H9 (cell line): ENCODE results near the gene TP53BP1. TPM values are rescaled to one million over a fixed set of nuclear protein-coding genes. Genes with fewer than 3 reads are reported as not detected.

ENCODE experiments used
- DNase-seq: peaks from one replicate; pipeline ENCODE4 v3.0.0-alpha.2; 2017
- H2AFZ ChIP-seq: one replicate; pipeline ENCODE4 v1.6.1; 2013; ENCODE audit warnings: mild to moderate bottlenecking, low read length, control low read depth, moderate library complexity
- H2AK5ac ChIP-seq: 2 replicates; pipeline ENCODE4 v1.6.1; 2013; ENCODE audit warnings: low read length, control low read depth, mixed read lengths; ENCODE audit not compliant: insufficient read length
- H2BK120ac ChIP-seq: one replicate; pipeline ENCODE4 v1.6.1; 2013; ENCODE audit warnings: low read depth, mild to moderate bottlenecking, low read length, control low read depth, inconsistent platforms; ENCODE audit not compliant: poor library complexity, severe bottlenecking
- H2BK12ac ChIP-seq: 2 replicates; pipeline ENCODE4 v1.6.1; 2013; ENCODE audit warnings: low read length, control low read depth, mixed read lengths, low read depth; ENCODE audit not compliant: insufficient read length
- H2BK15ac ChIP-seq: 2 replicates; pipeline ENCODE4 v1.6.1; 2013; ENCODE audit warnings: low read depth, low read length, control low read depth
- H2BK20ac ChIP-seq: one replicate; pipeline ENCODE4 v1.6.1; 2013; ENCODE audit warnings: low read depth, mild to moderate bottlenecking, low read length, control low read depth, inconsistent platforms; ENCODE audit not compliant: poor library complexity, severe bottlenecking
- H2BK5ac ChIP-seq: 2 replicates; pipeline ENCODE4 v1.6.1; 2013; ENCODE audit warnings: low read length, control low read depth, mixed read lengths; ENCODE audit not compliant: insufficient read length
- H3K14ac ChIP-seq: 2 replicates; pipeline ENCODE4 v1.6.1; 2013; ENCODE audit warnings: low read length, control low read depth; ENCODE audit not compliant: insufficient read depth
- H3K18ac ChIP-seq: 2 replicates; pipeline ENCODE4 v1.6.1; 2013; ENCODE audit warnings: low read depth, mild to moderate bottlenecking, mixed read lengths, low read length, control low read depth; ENCODE audit not compliant: insufficient read length
- H3K23ac ChIP-seq: 2 replicates; pipeline ENCODE4 v1.6.1; 2013; ENCODE audit warnings: low read length, control low read depth, mixed read lengths, low read depth; ENCODE audit not compliant: insufficient read length
- H3K23me2 ChIP-seq: 2 replicates; pipeline ENCODE4 v1.6.1; 2013; ENCODE audit warnings: low read depth, mild to moderate bottlenecking, mixed read lengths, low read length, control low read depth; ENCODE audit not compliant: insufficient read length, poor library complexity, severe bottlenecking
- H3K27ac ChIP-seq: 2 replicates; pipeline ENCODE4 v1.5.1; 2013; ENCODE audit warnings: low read length, control low read depth, mixed read lengths, low read depth; ENCODE audit not compliant: insufficient read length
- H3K27me3 ChIP-seq: 2 replicates; pipeline ENCODE4 v1.6.1; 2013; ENCODE audit warnings: low read length, control low read depth, inconsistent platforms; ENCODE audit not compliant: insufficient read depth
- H3K4ac ChIP-seq: 2 replicates; pipeline ENCODE4 v1.6.1; 2013; ENCODE audit warnings: low read depth, mild to moderate bottlenecking, control low read depth, inconsistent platforms, low read length, moderate library complexity
- H3K4me1 ChIP-seq: 2 replicates; pipeline ENCODE4 v1.6.1; 2013; ENCODE audit warnings: low read length, control low read depth, inconsistent platforms; ENCODE audit not compliant: insufficient read depth
- H3K4me2 ChIP-seq: 2 replicates; pipeline ENCODE4 v1.6.1; 2013; ENCODE audit warnings: low read length, control low read depth, mixed read lengths; ENCODE audit not compliant: insufficient read length, insufficient read depth
- H3K56ac ChIP-seq: 2 replicates; pipeline ENCODE4 v1.6.1; 2013; ENCODE audit warnings: low read depth, mild to moderate bottlenecking, mixed read lengths, low read length, control low read depth; ENCODE audit not compliant: insufficient read length
- H3K79me1 ChIP-seq: 2 replicates; pipeline ENCODE4 v1.6.1; 2013; ENCODE audit warnings: low read depth, mild to moderate bottlenecking, moderate library complexity, low read length, control low read depth, inconsistent platforms; ENCODE audit not compliant: insufficient read depth, poor library complexity, severe bottlenecking
- H3K79me2 ChIP-seq: 2 replicates; pipeline ENCODE4 v1.6.1; 2013; ENCODE audit warnings: low read length, control low read depth, inconsistent platforms; ENCODE audit not compliant: insufficient read depth
- H3K9ac ChIP-seq: 2 replicates; pipeline ENCODE4 v1.6.1; 2013; ENCODE audit warnings: low read length, control low read depth, mixed read lengths; ENCODE audit not compliant: insufficient read length; ENCODE audit errors: extremely low read depth
- H3K9me3 ChIP-seq: one replicate; pipeline ENCODE4 v1.6.1; 2013; ENCODE audit warnings: low read depth, low read length, inconsistent platforms; ENCODE audit not compliant: control insufficient read depth
- H3T11ph ChIP-seq: one replicate; pipeline ENCODE4 v1.6.1; 2013; ENCODE audit warnings: mild to moderate bottlenecking, low read length, control low read depth, inconsistent platforms
- H4K20me1 ChIP-seq: one replicate; pipeline ENCODE4 v1.6.1; 2013; ENCODE audit not compliant: control insufficient read depth, insufficient read length, insufficient read depth
- H4K5ac ChIP-seq: 2 replicates; pipeline ENCODE4 v1.6.1; 2013; ENCODE audit warnings: low read depth, mild to moderate bottlenecking, mixed read lengths, low read length, control low read depth; ENCODE audit not compliant: insufficient read length
- H4K8ac ChIP-seq: replicated peaks from 2 replicates; pipeline ENCODE4 v1.6.1; 2013; ENCODE audit warnings: low read length, control low read depth, mixed read lengths, low read depth; ENCODE audit not compliant: insufficient read length
- H4K91ac ChIP-seq: 2 replicates; pipeline ENCODE4 v1.6.1; 2013; ENCODE audit warnings: low read depth, mild to moderate bottlenecking, moderate library complexity, mixed read lengths, low read length, control low read depth; ENCODE audit not compliant: insufficient read length
- H3K27ac Mint-ChIP-seq, 3 experiments: 2 replicates in 2 of 3; 3 replicates in 1 of 3; pipeline ENCODE4 v1.8.0; 2020 to 2021; ENCODE audit warnings: mixed read lengths in 3 of 3, mild to moderate bottlenecking in 1 of 3, moderate library complexity in 1 of 3
- H3K27me3 Mint-ChIP-seq: 2 replicates; pipeline ENCODE4 v1.8.0; 2021; ENCODE audit warnings: low read depth, mild to moderate bottlenecking, moderate library complexity, mixed read lengths
- H3K36me3 Mint-ChIP-seq, 3 experiments: 2 replicates in 2 of 3; 3 replicates in 1 of 3; pipeline ENCODE4 v1.8.0; 2020 to 2021; ENCODE audit warnings: low read depth in 3 of 3, mixed read lengths in 3 of 3; ENCODE audit not compliant: insufficient read depth in 1 of 3
- H3K4me1 Mint-ChIP-seq, 2 experiments: 2 replicates each; pipeline ENCODE4 v1.8.0; 2020; ENCODE audit warnings: mixed read lengths in 2 of 2
- H3K4me3 Mint-ChIP-seq, 2 experiments: 2 replicates in 1 of 2; 3 replicates in 1 of 2; pipeline ENCODE4 v1.8.0; 2020 to 2021; ENCODE audit warnings: mild to moderate bottlenecking in 2 of 2, mixed read lengths in 2 of 2, moderate library complexity in 1 of 2
- H3K9me3 Mint-ChIP-seq, 2 experiments: 2 replicates in 1 of 2; 3 replicates in 1 of 2; pipeline ENCODE4 v1.8.0; 2020; ENCODE audit warnings: mild to moderate bottlenecking in 2 of 2, mixed read lengths in 2 of 2, moderate library complexity in 1 of 2
- CTCF ChIP-seq: fragments of 200-600 bp; sonication (generic); conservative IDR thresholded peaks from 3 replicates; pipeline ENCODE4 v1.8.0; 2021; ENCODE audit warnings: antibody characterized with exemption, mild to moderate bottlenecking
- WGBS: extraction: QIAGEN DNeasy Blood & Tissue Kit; methylation state at CpG from one replicate; pipeline ENCODE4 v1.1.7; 2013; ENCODE audit warnings: missing lambda C conversion rate, low lambda C conversion rate, mixed read lengths; ENCODE audit not compliant: insufficient read length; ENCODE audit errors: extremely low coverage; 5-methylcytosine and 5-hydroxymethylcytosine counted together
- total RNA-seq: library from RNA; stranded (reverse); gene quantifications from 2 replicates; pipeline ENCODE4 v1.2.1, GENCODE V29; 2021

TP53BP1 gene
- total RNA-seq, 1 experiment from 2014 or later: 81.5 TPM

DNA sequence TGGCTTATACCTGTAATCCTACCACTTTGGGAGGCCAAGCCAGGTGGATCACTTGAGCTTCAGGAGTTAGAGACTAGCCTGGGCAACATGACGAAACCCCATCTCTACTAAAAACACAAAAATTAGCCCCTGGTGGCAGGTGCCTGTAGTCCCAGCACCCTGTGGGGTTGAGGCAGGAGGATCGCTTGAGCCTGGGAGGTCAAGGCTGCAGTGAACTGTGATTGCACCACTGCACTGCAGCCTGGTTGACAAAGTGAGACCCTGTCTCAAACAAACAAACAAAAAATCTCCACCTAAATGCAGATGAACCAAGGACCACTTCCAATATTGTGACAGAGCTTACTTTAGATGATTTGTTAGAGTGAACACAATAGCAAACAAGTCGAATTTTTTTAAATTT is 53.7 kb downstream of the TP53BP1 start:
- no peak overlapping the region for H4K8ac ChIP-seq
- no peaks in the 10 kb centered on the region for H3K4me1 ChIP-seq
- H3K4me1 Mint-ChIP-seq: peaks cover 7 to 10% of the 10 kb centered on the region in 2 experiments
- H3T11ph ChIP-seq: no peak overlapping the region
- H3K27me3 Mint-ChIP-seq: no peaks in the 10 kb centered on the region
- H3K23ac ChIP-seq: no peak overlapping the region
- H3K23me2 ChIP-seq: no peaks in the 10 kb centered on the region
- H3K56ac ChIP-seq: no peak overlapping the region
- H3K79me2 ChIP-seq: no peaks in the 10 kb centered on the region
- H2BK12ac ChIP-seq: no peak overlapping the region
- no peak overlapping the region for H3K4ac ChIP-seq
- H3K27ac ChIP-seq: no peak overlapping the region
- no peaks in the 10 kb centered on the region for H3K79me1 ChIP-seq
- H3K9me3 ChIP-seq: no peaks in the 10 kb centered on the region
- peak; percentile 40; the same call in 2 of the 3 replicates for TF ChIP-seq CTCF
- no peaks in the 10 kb centered on the region for H3K9me3 Mint-ChIP-seq
- no peak overlapping the region for H2AK5ac ChIP-seq
- no peak overlapping the region for H3K18ac ChIP-seq
- no peak overlapping the region for H3K14ac ChIP-seq
- no peak overlapping the region for H3K9ac ChIP-seq
- DNase-seq: peak; percentile 33
- H4K20me1 ChIP-seq: no peaks in the 10 kb centered on the region
- H3K4me3 Mint-ChIP-seq: no peak overlapping the region
- H3K4me2 ChIP-seq: no peak overlapping the region
- H2BK120ac ChIP-seq: no peak overlapping the region
- H4K5ac ChIP-seq: no peak overlapping the region
- H2BK15ac ChIP-seq: no peak overlapping the region
- peak overlapping the region in 1 of 3 experiments; percentile 14; a peak in 2 of 7 replicates for H3K27ac Mint-ChIP-seq
- peaks cover 25 to 73% (median 54%) of the 10 kb centered on the region in 3 experiments; a peak in 6 of 7 replicates for H3K36me3 Mint-ChIP-seq
- no peak overlapping the region for H2BK20ac ChIP-seq
- no CpG with 5 or more reads among the region's 3 CpGs for WGBS
- H2AFZ ChIP-seq: no peak overlapping the region
- no peaks in the 10 kb centered on the region for H3K27me3 ChIP-seq
- no peak overlapping the region for H2BK5ac ChIP-seq
- H4K91ac ChIP-seq: no peak overlapping the region
